CD14-positive monocyte (primary cell): ENCODE results near the gene UGT2B15. TPM values are rescaled to one million over a fixed set of nuclear protein-coding genes. Genes with fewer than 3 reads are reported as not detected.

Source experiments
- DNase-seq, 3 donors: peaks; one replicate each; pipeline ENCODE4 v3.0.0-alpha.2; 2011 to 2022
- H2AFZ ChIP-seq: 2 replicates; pipeline ENCODE4 v1.6.0; 2012; ENCODE audit warnings: mild to moderate bottlenecking, low read depth, low read length, inconsistent platforms; ENCODE audit not compliant: insufficient read depth, poor library complexity, severe bottlenecking
- H3K27ac ChIP-seq, 2 donors: 1 replicate in 1 of 2; 2 replicates in 1 of 2; pipeline ENCODE4 v1.5.1; 2012 to 2013; ENCODE audit warnings: low read length in 2 of 2, control low read depth in 1 of 2, inconsistent platforms in 1 of 2, low read depth in 1 of 2, mild to moderate bottlenecking in 1 of 2
- H3K27me3 ChIP-seq, 2 donors: one replicate each; pipeline versions ENCODE4 v1.6.0 to v1.6.1; 2011 to 2013; ENCODE audit warnings: low read length in 2 of 2; ENCODE audit not compliant: control insufficient read depth in 2 of 2, insufficient read depth in 2 of 2
- H3K36me3 ChIP-seq, 2 donors: replicated peaks in 1 of 2; 1 replicate in 1 of 2; 2 replicates in 1 of 2; pipeline versions ENCODE4 v1.5.1 to v1.6.1; 2012 to 2013; ENCODE audit warnings: low read length in 2 of 2, control low read depth in 1 of 2, inconsistent platforms in 1 of 2, mild to moderate bottlenecking in 1 of 2; ENCODE audit not compliant: insufficient read depth in 2 of 2, control insufficient read depth in 1 of 2
- H3K4me1 ChIP-seq, 2 donors: 1 replicate in 1 of 2; 2 replicates in 1 of 2; pipeline versions ENCODE4 v1.5.1 to v1.6.1; 2012 to 2013; ENCODE audit warnings: low read length in 2 of 2, control low read depth in 1 of 2, inconsistent platforms in 1 of 2, mild to moderate bottlenecking in 1 of 2, moderate library complexity in 1 of 2; ENCODE audit not compliant: insufficient read depth in 2 of 2, control insufficient read depth in 1 of 2
- H3K4me2 ChIP-seq: replicated peaks from 2 replicates; pipeline ENCODE3; 2012; ENCODE audit warnings: low read length, moderate library complexity, mild to moderate bottlenecking; ENCODE audit not compliant: poor library complexity, severe bottlenecking; ENCODE audit errors: extremely low read depth
- H3K4me3 ChIP-seq, 3 experiments: fragments of 200-600 bp in 1 of 3; sonication (generic) in 1 of 3; replicated peaks in 1 of 3; 1 replicate in 2 of 3; 2 replicates in 1 of 3; pipeline ENCODE4 v1.5.1; 2011 to 2013; ENCODE audit warnings: low read length in 3 of 3, mild to moderate bottlenecking in 3 of 3, control low read depth in 2 of 3, low read depth in 2 of 3, inconsistent platforms in 1 of 3, moderate library complexity in 1 of 3
- H3K79me2 ChIP-seq: 2 replicates; pipeline ENCODE4 v1.6.0; 2012; ENCODE audit warnings: mild to moderate bottlenecking, control low read depth, inconsistent platforms, low read length, moderate library complexity; ENCODE audit not compliant: insufficient read depth
- H3K9ac ChIP-seq: 2 replicates; pipeline ENCODE4 v1.6.0; 2017; ENCODE audit warnings: low read length, mild to moderate bottlenecking; ENCODE audit not compliant: insufficient read depth, poor library complexity, severe bottlenecking
- H3K9me3 ChIP-seq, 2 donors: replicated peaks in 1 of 2; 1 replicate in 1 of 2; 2 replicates in 1 of 2; pipeline versions ENCODE4 v1.5.1 to v1.6.1; 2012 to 2013; ENCODE audit warnings: low read length in 2 of 2, control low read depth in 1 of 2; ENCODE audit not compliant: control insufficient read depth in 1 of 2, insufficient read depth in 1 of 2
- H4K20me1 ChIP-seq: 2 replicates; pipeline ENCODE4 v1.6.0; 2012; ENCODE audit warnings: mild to moderate bottlenecking, low read length, control low read depth, moderate library complexity; ENCODE audit not compliant: insufficient read depth
- H3K27ac Mint-ChIP-seq, 7 donors: one replicate each; pipeline ENCODE4 v1.8.0; 2020; ENCODE audit warnings: mild to moderate bottlenecking in 7 of 7, mixed read lengths in 7 of 7, moderate library complexity in 6 of 7, inconsistent platforms in 2 of 7
- H3K27me3 Mint-ChIP-seq, 3 donors: one replicate each; pipeline ENCODE4 v1.8.0; 2021 to 2022; ENCODE audit warnings: low read depth in 3 of 3, mild to moderate bottlenecking in 3 of 3, mixed read lengths in 3 of 3, moderate library complexity in 3 of 3, inconsistent platforms in 1 of 3
- H3K36me3 Mint-ChIP-seq, 2 donors: one replicate each; pipeline ENCODE4 v1.8.0; 2020; ENCODE audit warnings: mixed read lengths in 2 of 2, inconsistent platforms in 1 of 2, mild to moderate bottlenecking in 1 of 2
- H3K4me1 Mint-ChIP-seq: one replicate; pipeline ENCODE4 v1.8.0; 2020; ENCODE audit warnings: mild to moderate bottlenecking, mixed read lengths
- H3K4me3 Mint-ChIP-seq, 2 donors: one replicate each; pipeline ENCODE4 v1.8.0; 2020; ENCODE audit warnings: mild to moderate bottlenecking in 2 of 2, mixed read lengths in 2 of 2, moderate library complexity in 1 of 2
- H3K9me3 Mint-ChIP-seq, 7 donors: one replicate each; pipeline ENCODE4 v1.8.0; 2020 to 2022; ENCODE audit warnings: mixed read lengths in 7 of 7, mild to moderate bottlenecking in 6 of 7, moderate library complexity in 6 of 7, inconsistent platforms in 2 of 7
- CTCF ChIP-seq: fragments of 200-600 bp; IDR thresholded peaks from one replicate; pipeline ENCODE4 v1.8.0; 2022; ENCODE audit warnings: antibody characterized with exemption, mild to moderate bottlenecking
- WGBS: methylation state at CpG from one replicate; pipeline ENCODE4 v1.1.5; 2013; ENCODE audit warnings: missing lambda C conversion rate; ENCODE audit not compliant: insufficient coverage; 5-methylcytosine and 5-hydroxymethylcytosine counted together
- intact Hi-C, 2 donors: fragments of 100-400 bp; cut with micrococcal nuclease; formaldehyde crosslinking; loops; one replicate each; pipeline versions ENCODE4 v1.15.0 to v1.15.1; 2023
- polyA plus RNA-seq, 3 donors: library from polyadenylated mRNA; depleted of rRNA in 1 of 3; unstranded in 2 of 3; stranded (reverse) in 1 of 3; fragments of 300-500 nt in 2 of 3; fragments of >200 nt in 1 of 3; fragmentation: Illumina TruSeq in 2 of 3; gene quantifications; 1 replicate in 2 of 3; 2 replicates in 1 of 3; pipeline ENCODE4 v1.2.3, GENCODE V29; 2012 to 2021

The UGT2B15 gene
- polyA plus RNA-seq, 3 donors, result not detected

GRCh38 chr4:68718447-68719074 is 48.1 kb upstream of the UGT2B15 start:
- Mint-ChIP-seq H3K9me3 (peaks cover 0 to 11% (median 4%) of the 10 kb centered on the region in 7 donors), H3K4me3 (no peak overlapping the region), H3K27ac (no peak overlapping the region), H3K27me3 (no peaks in the 10 kb centered on the region), H3K4me1 (no peaks in the 10 kb centered on the region), H3K36me3 (no peaks in the 10 kb centered on the region)
- DNase-seq, result no peak
- Histone ChIP-seq H3K4me2 (no peak overlapping the region), H3K4me1 (no peaks in the 10 kb centered on the region), H3K9ac (no peak overlapping the region), H4K20me1 (no peaks in the 10 kb centered on the region), H3K4me3 (no peak overlapping the region), H3K79me2 (no peaks in the 10 kb centered on the region), H3K9me3 (peaks cover 4 to 7% of the 10 kb centered on the region in 2 donors), H3K27ac (no peak overlapping the region), H2AFZ (no peak overlapping the region), H3K36me3 (no peaks in the 10 kb centered on the region), H3K27me3 (no peaks in the 10 kb centered on the region)
- no peak for TF ChIP-seq CTCF
- intact Hi-C loops, result no loop called here
- no CpG with 5 or more reads among the region's 3 CpGs for WGBS

GRCh38 chr4:68717999-68718398 is 47.5 kb upstream of the UGT2B15 start:
- H3K4me2 ChIP-seq, result no peak overlapping the region
- no peak overlapping the region for H3K27ac ChIP-seq
- H3K4me1 ChIP-seq, result no peaks in the 10 kb centered on the region
- no peaks in the 10 kb centered on the region for H3K27me3 ChIP-seq
- H3K36me3 ChIP-seq, result no peaks in the 10 kb centered on the region
- H3K4me3 ChIP-seq, result no peak overlapping the region
- no peak overlapping the region for H3K27ac Mint-ChIP-seq
- H3K9ac ChIP-seq, result no peak overlapping the region
- H2AFZ ChIP-seq, result no peak overlapping the region
- H3K9me3 Mint-ChIP-seq, result peaks cover 1 to 11% (median 4%) of the 10 kb centered on the region in 7 donors
- intact Hi-C loops, result no loop called here
- H3K4me3 Mint-ChIP-seq, result no peak overlapping the region
- TF ChIP-seq CTCF, result no peak
- H3K36me3 Mint-ChIP-seq, result no peaks in the 10 kb centered on the region
- no peaks in the 10 kb centered on the region for H4K20me1 ChIP-seq
- H3K79me2 ChIP-seq, result no peaks in the 10 kb centered on the region
- peaks cover 4 to 7% of the 10 kb centered on the region in 2 donors for H3K9me3 ChIP-seq
- no peaks in the 10 kb centered on the region for H3K27me3 Mint-ChIP-seq
- DNase-seq, result no peak
- no peaks in the 10 kb centered on the region for H3K4me1 Mint-ChIP-seq
- WGBS, result no CpG with 5 or more reads among the region's 1 CpG
